K562 (cell line): Measurements from ENCODE around the gene GJB6.

ENCODE experiments used
- FOXP1 ChIP-seq: sonication (generic); formaldehyde crosslinking; IDR thresholded peaks from 2 replicates; pipeline ENCODE4 v1.8.0; 2022; ENCODE audit warnings: mild to moderate bottlenecking, missing genetic modification reagents
- NR2F6 ChIP-seq: fragments of 450-650 bp; formaldehyde crosslinking; IDR thresholded peaks from 2 replicates; pipeline ENCODE4 v1.4.0; 2020; ENCODE audit warnings: mild to moderate bottlenecking
- THAP7 ChIP-seq: fragments of 250-450 bp; sonication (Bioruptor Pico); IDR thresholded peaks from 2 replicates; pipeline ENCODE4 v1.5.0; 2021
- ZNF830 ChIP-seq: fragments of 250-450 bp; sonication (Bioruptor Pico); IDR thresholded peaks from 2 replicates; pipeline ENCODE4 v1.5.0; 2021; ENCODE audit warnings: mild to moderate bottlenecking
- TF ChIP-seq, protein P1 (sequence below): IDR thresholded peaks from 2 replicates; pipeline ENCODE4 v1.6.1; 2016; ENCODE audit warnings: missing genetic modification characterization, missing compliant biosample characterization

DNA sequence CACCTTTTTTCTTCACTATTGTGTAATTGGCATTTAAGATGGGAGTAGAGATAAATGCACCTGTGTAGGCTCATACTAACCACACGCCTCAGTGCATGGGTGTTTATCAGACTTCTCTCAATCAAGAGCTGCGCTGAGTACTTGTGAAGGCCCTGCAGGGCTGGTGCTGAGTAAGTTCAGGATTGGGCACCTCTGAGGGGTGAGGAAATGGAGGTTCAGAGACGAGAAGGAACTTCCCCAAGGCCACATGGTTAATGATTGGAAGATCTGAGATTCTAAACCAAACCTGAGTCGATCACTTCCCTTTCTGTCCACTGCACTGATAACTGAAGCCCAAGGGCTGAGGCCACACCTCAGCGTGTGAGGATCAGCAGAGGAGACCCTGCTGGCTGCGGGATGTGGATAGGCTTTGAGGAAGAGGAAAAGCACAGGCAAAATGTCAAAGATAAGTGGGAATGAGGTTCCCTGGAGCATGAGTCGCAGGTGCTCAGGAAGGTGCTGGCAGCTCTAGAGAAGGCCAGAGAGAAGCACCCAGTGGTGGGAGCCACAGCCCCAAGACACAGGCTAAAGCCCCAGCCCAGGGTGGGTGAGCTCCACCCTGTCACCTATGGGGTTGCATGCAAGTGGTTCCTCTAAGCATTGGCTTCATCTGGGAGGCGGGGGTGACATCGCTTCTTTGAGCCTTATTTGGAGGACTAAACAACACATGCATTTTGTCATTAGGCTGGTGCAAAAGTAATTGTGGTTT, 32.3 kb upstream of the GJB6 start:
- TF ChIP-seq, protein P1, sequence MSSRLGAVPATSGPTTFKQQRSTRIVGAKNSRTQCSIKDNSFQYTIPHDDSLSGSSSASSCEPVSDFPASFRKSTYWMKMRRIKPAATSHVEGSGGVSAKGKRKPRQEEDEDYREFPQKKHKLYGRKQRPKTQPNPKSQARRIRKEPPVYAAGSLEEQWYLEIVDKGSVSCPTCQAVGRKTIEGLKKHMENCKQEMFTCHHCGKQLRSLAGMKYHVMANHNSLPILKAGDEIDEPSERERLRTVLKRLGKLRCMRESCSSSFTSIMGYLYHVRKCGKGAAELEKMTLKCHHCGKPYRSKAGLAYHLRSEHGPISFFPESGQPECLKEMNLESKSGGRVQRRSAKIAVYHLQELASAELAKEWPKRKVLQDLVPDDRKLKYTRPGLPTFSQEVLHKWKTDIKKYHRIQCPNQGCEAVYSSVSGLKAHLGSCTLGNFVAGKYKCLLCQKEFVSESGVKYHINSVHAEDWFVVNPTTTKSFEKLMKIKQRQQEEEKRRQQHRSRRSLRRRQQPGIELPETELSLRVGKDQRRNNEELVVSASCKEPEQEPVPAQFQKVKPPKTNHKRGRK (tag) = no peak
- TF ChIP-seq THAP7 (no peak), FOXP1 (CRISPR knock-in tag) (no peak), ZNF830 (CRISPR knock-in tag) (no peak), NR2F6 (CRISPR knock-in tag) (no peak)
